GM12878 (cell line): Measurements from ENCODE around the gene CEACAM3.

Source experiments
- CREB1 ChIP-seq: IDR thresholded peaks from 2 replicates; pipeline ENCODE4 v1.6.1; 2012; ENCODE audit warnings: low read depth, mild to moderate bottlenecking, inconsistent platforms
- EZH2 ChIP-seq: IDR thresholded peaks from 2 replicates; pipeline ENCODE4 v1.6.1; 2012; ENCODE audit warnings: low read depth, mild to moderate bottlenecking, control low read depth, inconsistent platforms, low read length, borderline replicate concordance; ENCODE audit not compliant: control insufficient read depth
- PAX5 ChIP-seq: IDR thresholded peaks from 2 replicates; pipeline ENCODE4 v1.6.1; 2011; ENCODE audit warnings: low read depth, low read length, borderline replicate concordance
- RELA ChIP-seq: fragments of 450-650 bp; IDR thresholded peaks from 2 replicates; pipeline ENCODE4 v1.8.0; 2014; ENCODE audit warnings: borderline replicate concordance; ENCODE audit not compliant: partially characterized antibody
- SMC3 ChIP-seq: IDR thresholded peaks from 2 replicates; pipeline ENCODE4 v1.6.1; 2011; ENCODE audit warnings: low read length, improper control_type of control experiment, borderline replicate concordance
- SP1 ChIP-seq: IDR thresholded peaks from one replicate; pipeline ENCODE4 v1.6.1; 2011; ENCODE audit warnings: low read depth, low read length
- TCF7 ChIP-seq: IDR thresholded peaks from 2 replicates; pipeline ENCODE4 v1.6.1; 2014; ENCODE audit warnings: antibody characterized with exemption, borderline replicate concordance
- ZNF274 ChIP-seq: IDR thresholded peaks from one replicate; pipeline ENCODE4 v1.8.0; 2011; ENCODE audit not compliant: insufficient read length, insufficient read depth

DNA sequence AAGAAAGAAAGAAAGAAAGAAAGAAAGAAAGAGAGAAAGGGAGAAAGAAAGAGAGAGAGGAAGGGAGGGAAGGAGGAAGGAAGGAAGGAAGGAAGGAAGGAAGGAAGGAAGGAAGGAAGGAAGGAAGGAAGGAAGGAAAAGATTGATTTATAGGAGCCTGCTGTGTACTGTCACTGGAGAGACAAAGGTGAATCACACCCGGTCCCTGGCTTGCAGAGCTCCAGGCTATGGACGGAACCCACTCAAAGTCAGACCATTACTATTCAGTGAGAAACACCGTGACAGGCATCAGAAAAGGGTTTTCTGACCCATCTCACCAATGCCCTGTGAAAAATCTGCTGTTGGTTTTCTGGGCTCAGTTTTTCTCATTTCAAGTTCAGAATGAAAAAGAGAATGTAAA lies 48.4 kb upstream of the CEACAM3 start:
- no peak for TF ChIP-seq CREB1
- no peak for TF ChIP-seq RELA
- no peak for TF ChIP-seq ZNF274
- TF ChIP-seq TCF7: no peak
- TF ChIP-seq SMC3: no peak
- no peak for TF ChIP-seq EZH2
- no peak for TF ChIP-seq PAX5
- TF ChIP-seq SP1: no peak
